ENCODE results near the gene MOG. TPM values are rescaled to one million over a fixed set of nuclear protein-coding genes. Genes with fewer than 3 reads are reported as not detected.

The MOG gene
- total and polyA plus RNA-seq, 4 donors: not detected

DNA sequence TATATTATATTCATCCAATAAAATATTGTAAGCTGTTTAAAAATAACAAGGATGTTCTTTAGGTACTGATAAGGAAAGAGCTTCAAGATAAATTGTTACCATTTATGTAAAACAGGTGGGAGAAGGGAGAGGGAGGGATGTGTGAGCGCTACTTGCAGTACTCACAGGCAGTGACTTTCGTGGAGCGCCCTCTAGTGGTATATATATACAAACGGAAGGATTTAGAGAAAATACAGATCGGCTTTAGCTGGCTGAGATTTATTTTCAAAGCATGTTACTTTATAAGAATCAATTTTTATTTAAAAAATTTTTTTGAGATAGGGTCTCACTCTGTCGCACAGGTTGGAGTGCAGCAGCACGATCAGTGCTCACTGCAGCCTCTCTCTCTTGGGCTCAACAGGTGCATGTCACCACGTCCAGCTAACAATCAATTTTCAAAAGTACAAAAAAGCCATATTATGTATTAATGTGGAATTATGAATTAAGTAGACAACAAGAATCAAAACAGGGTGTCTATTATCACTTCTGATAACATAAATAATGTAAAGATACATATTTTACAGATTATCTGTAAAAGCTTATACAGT lies 3.3 kb upstream of the MOG start:
- H3K36me3 ChIP-seq (ENCODE audit: control insufficient read depth in 4 of 4, insufficient read depth in 3 of 4, low read depth in 1 of 4, low read length in 3 of 4): no peaks in the 10 kb centered on the region
- peaks cover 0 to 3% (median 0%) of the 10 kb centered on the region in 4 donors for H3K27me3 ChIP-seq (ENCODE audit: control insufficient read depth in 4 of 4, insufficient read depth in 4 of 4, low read length in 3 of 4)
- WGBS: 12% methylated on average over 8 of the region's 8 CpGs
- TF ChIP-seq RAD21 (IDR thresholded peaks at IDR 0.05) (peak; percentile 37 to 65), FOXA2 (IDR thresholded peaks at IDR 0.05) (no peak), CTCF (IDR thresholded peaks at IDR 0.05; ENCODE audit: low read depth, low read length, missing input control) (peak; percentile 59)
- no peaks in the 10 kb centered on the region for H3K9me3 ChIP-seq (ENCODE audit: control insufficient read depth in 4 of 4, low read length in 3 of 4)
- DNase-seq (ENCODE audit: low spot score): no peak
- H3K27ac ChIP-seq (ENCODE audit: low read depth in 1 of 2, low read length in 2 of 2): no peak overlapping the region
- H3K4me3 ChIP-seq (ENCODE audit: low read depth in 1 of 3, low read length in 3 of 3): no peak overlapping the region
- no peak overlapping the region for H3K9ac ChIP-seq (ENCODE audit: low read depth in 1 of 2, low read length in 2 of 2)
- peaks cover 0 to 4% (median 3%) of the 10 kb centered on the region in 4 donors for H3K4me1 ChIP-seq (ENCODE audit: control insufficient read depth in 4 of 4, insufficient read depth in 4 of 4, low read length in 3 of 4)

DNA sequence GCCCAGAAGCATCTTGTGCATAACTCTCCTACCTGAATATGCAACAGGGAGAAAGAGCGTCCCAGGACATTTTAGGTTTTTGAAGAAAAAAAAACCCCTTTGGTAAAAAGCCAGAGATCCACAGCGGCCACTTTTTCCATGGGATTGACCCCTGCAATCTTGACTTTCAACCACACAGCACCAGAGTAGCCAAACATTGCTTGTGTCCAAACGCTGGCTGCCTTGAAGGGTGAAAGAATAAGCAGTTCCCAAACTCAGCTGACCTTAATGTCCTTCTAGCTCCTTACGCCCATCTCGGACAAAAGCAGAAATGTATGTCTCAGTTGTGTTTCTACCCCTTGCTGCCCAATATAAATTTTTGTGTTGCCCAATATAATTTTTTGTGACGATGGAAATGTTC lies 1.2 kb upstream of the MOG start:
- H3K27ac ChIP-seq (ENCODE audit: low read depth in 1 of 2, low read length in 2 of 2): no peak overlapping the region
- H3K9me3 ChIP-seq (ENCODE audit: control insufficient read depth in 4 of 4, low read length in 3 of 4): no peaks in the 10 kb centered on the region
- no peak overlapping the region for H3K9ac ChIP-seq (ENCODE audit: low read depth in 1 of 2, low read length in 2 of 2)
- no peak for TF ChIP-seq ATF3 (IDR thresholded peaks at IDR 0.05)
- TF ChIP-seq, protein P1, sequence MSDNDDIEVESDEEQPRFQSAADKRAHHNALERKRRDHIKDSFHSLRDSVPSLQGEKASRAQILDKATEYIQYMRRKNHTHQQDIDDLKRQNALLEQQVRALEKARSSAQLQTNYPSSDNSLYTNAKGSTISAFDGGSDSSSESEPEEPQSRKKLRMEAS (IDR thresholded peaks at IDR 0.05): no peak
- no peak for TF ChIP-seq GABPA (IDR thresholded peaks at IDR 0.05 in 1 of 2, conservative IDR thresholded peaks at IDR 0.05 in 1 of 2)
- TF ChIP-seq HNF4A (conservative IDR thresholded peaks at IDR 0.05): no peak
- TF ChIP-seq, protein P2, sequence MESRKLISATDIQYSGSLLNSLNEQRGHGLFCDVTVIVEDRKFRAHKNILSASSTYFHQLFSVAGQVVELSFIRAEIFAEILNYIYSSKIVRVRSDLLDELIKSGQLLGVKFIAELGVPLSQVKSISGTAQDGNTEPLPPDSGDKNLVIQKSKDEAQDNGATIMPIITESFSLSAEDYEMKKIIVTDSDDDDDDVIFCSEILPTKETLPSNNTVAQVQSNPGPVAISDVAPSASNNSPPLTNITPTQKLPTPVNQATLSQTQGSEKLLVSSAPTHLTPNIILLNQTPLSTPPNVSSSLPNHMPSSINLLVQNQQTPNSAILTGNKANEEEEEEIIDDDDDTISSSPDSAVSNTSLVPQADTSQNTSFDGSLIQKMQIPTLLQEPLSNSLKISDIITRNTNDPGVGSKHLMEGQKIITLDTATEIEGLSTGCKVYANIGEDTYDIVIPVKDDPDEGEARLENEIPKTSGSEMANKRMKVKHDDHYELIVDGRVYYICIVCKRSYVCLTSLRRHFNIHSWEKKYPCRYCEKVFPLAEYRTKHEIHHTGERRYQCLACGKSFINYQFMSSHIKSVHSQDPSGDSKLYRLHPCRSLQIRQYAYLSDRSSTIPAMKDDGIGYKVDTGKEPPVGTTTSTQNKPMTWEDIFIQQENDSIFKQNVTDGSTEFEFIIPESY (IDR thresholded peaks at IDR 0.05): no peak
- no peak for TF ChIP-seq HNF4G (IDR thresholded peaks at IDR 0.05)
- TF ChIP-seq FOXA1 (IDR thresholded peaks at IDR 0.05): no peak
- no peak for TF ChIP-seq CTCF (IDR thresholded peaks at IDR 0.05; ENCODE audit: low read depth, low read length, missing input control)
- no peak for TF ChIP-seq JUND (IDR thresholded peaks at IDR 0.05)
- no peak for TF ChIP-seq FOXA2 (IDR thresholded peaks at IDR 0.05)
- no peak for TF ChIP-seq TAF1 (conservative IDR thresholded peaks at IDR 0.05)
- no peak for TF ChIP-seq YY1 (IDR thresholded peaks at IDR 0.05)
- no peak for TF ChIP-seq RAD21 (IDR thresholded peaks at IDR 0.05)
- no peak for TF ChIP-seq RXRA (IDR thresholded peaks at IDR 0.05)
- TF ChIP-seq SP1 (IDR thresholded peaks at IDR 0.05): no peak
- TF ChIP-seq REST (IDR thresholded peaks at IDR 0.05): no peak
- no peak for TF ChIP-seq EGR1 (IDR thresholded peaks at IDR 0.05; ENCODE audit: low read depth in 2 of 2)
- H3K4me1 ChIP-seq (ENCODE audit: control insufficient read depth in 4 of 4, insufficient read depth in 4 of 4, low read length in 3 of 4): no peaks in the 10 kb centered on the region
- peaks cover 0 to 3% (median under 1%) of the 10 kb centered on the region in 4 donors for H3K27me3 ChIP-seq (ENCODE audit: control insufficient read depth in 4 of 4, insufficient read depth in 4 of 4, low read length in 3 of 4)
- no peak for DNase-seq (ENCODE audit: low spot score)
- no peak overlapping the region for H3K4me3 ChIP-seq (ENCODE audit: low read depth in 1 of 3, low read length in 3 of 3)
- WGBS: 61% methylated on average over 6 of the region's 6 CpGs
- no peaks in the 10 kb centered on the region for H3K36me3 ChIP-seq (ENCODE audit: control insufficient read depth in 4 of 4, insufficient read depth in 3 of 4, low read depth in 1 of 4, low read length in 3 of 4)

Data from liver (tissue), 9 donors.